Kidney (tissue), 22 donors: ENCODE measurements around the gene SPATA25. TPM values are rescaled to one million over a fixed set of nuclear protein-coding genes. Genes with fewer than 3 reads are reported as not detected.

ENCODE experiments used
- DNase-seq, 5 donors: peaks; one replicate each; pipeline ENCODE4 v3.0.0-alpha.2; 2013 to 2020
- FAIRE-seq: peaks from 2 replicates; lab custom pipeline; 2012; peaks lifted over from hg19 to GRCh38; lab: Jason Lieb, UNC
- H3K27ac ChIP-seq, 2 donors: one replicate each; pipeline ENCODE4 v1.7.0; 2013; ENCODE audit warnings: low read depth in 2 of 2, low read length in 2 of 2, inconsistent platforms in 1 of 2
- H3K27me3 ChIP-seq: one replicate; pipeline ENCODE4 v1.7.1; 2013; ENCODE audit warnings: low read length, inconsistent platforms; ENCODE audit not compliant: control insufficient read depth, insufficient read depth
- H3K36me3 ChIP-seq, 3 donors: one replicate each; pipeline versions ENCODE4 v1.7.0 to v1.7.1; 2013; ENCODE audit warnings: low read length in 3 of 3, control low read depth in 1 of 3, inconsistent platforms in 1 of 3; ENCODE audit not compliant: insufficient read depth in 3 of 3, control insufficient read depth in 2 of 3
- H3K4me1 ChIP-seq, 3 donors: one replicate each; pipeline versions ENCODE4 v1.7.0 to v1.7.1; 2013; ENCODE audit warnings: low read length in 3 of 3, inconsistent platforms in 1 of 3, low read depth in 1 of 3; ENCODE audit not compliant: control insufficient read depth in 2 of 3, insufficient read depth in 2 of 3
- H3K4me3 ChIP-seq, 3 donors: one replicate each; pipeline versions ENCODE4 v1.7.0 to v1.8.1; 2013; ENCODE audit warnings: low read length in 3 of 3, control low read depth in 1 of 3, inconsistent platforms in 1 of 3
- H3K9ac ChIP-seq, 3 donors: one replicate each; pipeline versions ENCODE4 v1.7.0 to v1.7.1; 2013; ENCODE audit warnings: low read length in 3 of 3, control low read depth in 1 of 3, inconsistent platforms in 1 of 3
- H3K9me3 ChIP-seq, 3 donors: one replicate each; pipeline versions ENCODE4 v1.7.0 to v1.7.1; 2013; ENCODE audit warnings: low read length in 3 of 3, control low read depth in 1 of 3, inconsistent platforms in 1 of 3; ENCODE audit not compliant: control insufficient read depth in 2 of 3, insufficient read depth in 1 of 3
- intact Hi-C: fragments of 100-400 bp; cut with DNase I; formaldehyde crosslinking; loops from one replicate; pipeline ENCODE4 v1.11.1; 2022
- long read RNA-seq, 10 donors: library from polyadenylated mRNA in 1 of 10; unstranded in 1 of 10; transcript quantifications; one replicate each; pipeline ENCODE4 v2.0.0 and lab custom pipeline, GENCODE V29; 2021 to 2026
- polyA plus RNA-seq: library from polyadenylated mRNA; stranded (reverse); fragments of 350-450 nt; fragmentation: Illumina TruSeq; extraction: RNeasy Lipid Tissue Mini Kit (QIAGEN cat#74804); gene quantifications from one replicate; pipeline ENCODE4 v1.2.3, GENCODE V29; 2014; ENCODE audit warnings: low read depth, low replicate concordance; ENCODE audit not compliant: insufficient read depth
- total RNA-seq: library from RNA; stranded (reverse); fragmentation: NEBNext Ultra II Directional; extraction: Animal tissue kit (Norgen Biotek cat#: 25700); gene quantifications from one replicate; pipeline ENCODE4 v1.2.1, GENCODE V29; 2021
- TF ChIP-seq, protein P1 (sequence below): IDR thresholded peaks from 3 replicates; pipeline ENCODE4 v1.5.1; 2012; ENCODE audit warnings: mild to moderate bottlenecking, moderate library complexity, borderline replicate concordance; ENCODE audit not compliant: insufficient read depth; ENCODE audit errors: extremely low read depth
- donor health status: control.
- donor health status: control.
- donor health status: control.
- donor health status: control.
- donor health status: control.
- donor health status: DM: yes; HTN: yes; CAD: no.
- donor health status: Normal renal cell carcinoma (clear cell type).

The SPATA25 gene, protein sequence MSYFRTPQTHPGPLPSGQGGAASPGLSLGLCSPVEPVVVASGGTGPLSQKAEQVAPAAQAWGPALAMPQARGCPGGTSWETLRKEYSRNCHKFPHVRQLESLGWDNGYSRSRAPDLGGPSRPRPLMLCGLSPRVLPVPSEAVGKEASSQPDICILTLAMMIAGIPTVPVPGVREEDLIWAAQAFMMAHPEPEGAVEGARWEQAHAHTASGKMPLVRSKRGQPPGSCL
- total RNA-seq = 6.7 TPM
- polyA plus RNA-seq = 6.7 TPM
- long read RNA-seq, donor 1, partial matches to known transcripts = 0 of 1 reads
- long read RNA-seq, donor 1, other reads (novel, unspliced or antisense) = 0 of 1 reads
- long read RNA-seq, donor 2 = 0 reads
- long read RNA-seq, donor 3 = 0 reads
- long read RNA-seq, donor 4 = 0 reads
- long read RNA-seq, donor 5 = 0 reads
- long read RNA-seq, donor 6 = 0 reads
- long read RNA-seq, donor 7, partial matches to known transcripts = 0 of 1 reads
- long read RNA-seq, donor 7, other reads (novel, unspliced or antisense) = 1 of 1 reads
- long read RNA-seq, donor 8 = 0 reads
- long read RNA-seq, donor 9 = 0 reads
- long read RNA-seq, donor 10 = 0 reads

DNA sequence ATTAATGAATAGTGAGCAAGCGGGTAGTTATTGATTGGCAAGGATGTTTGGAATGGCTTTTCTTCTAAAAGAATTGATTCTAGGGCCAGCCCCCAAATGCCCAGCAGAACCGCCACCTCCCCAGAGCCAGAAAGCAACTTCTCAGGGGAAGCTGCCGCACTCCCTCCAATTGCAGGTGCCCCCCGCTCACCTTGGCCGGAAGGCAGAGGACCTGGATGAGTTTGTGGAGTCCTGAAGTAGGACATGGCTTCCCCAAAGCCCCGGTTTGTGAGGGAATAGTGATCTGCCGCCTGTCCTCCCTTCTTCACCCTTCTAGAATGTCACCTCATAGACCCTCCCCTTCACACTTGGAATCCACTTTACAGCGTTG, at the start of gene SPATA25:
TSS of gene SPATA25 (minus strand) at position 277 of the 370 bp plus-strand sequence. CDS start at position 245, 32 bp downstream.
- Histone ChIP-seq H3K27ac (no peak within 1 kb of the TSS), H3K27me3 (no peaks in the 10 kb centered on the region), H3K4me3 (no peak within 1 kb of the TSS), H3K9ac (no peak within 1 kb of the TSS), H3K36me3 (peaks cover 4 to 20% (median 13%) of the 10 kb centered on the region in 3 donors), H3K9me3 (no peaks in the 10 kb centered on the region), H3K4me1 (peaks cover 0 to 27% (median 0%) of the 10 kb centered on the region in 3 donors)
- FAIRE-seq = no peak
- DNase-seq = peak in 1 of 5 donors; percentile 59
- TF ChIP-seq, protein P1, sequence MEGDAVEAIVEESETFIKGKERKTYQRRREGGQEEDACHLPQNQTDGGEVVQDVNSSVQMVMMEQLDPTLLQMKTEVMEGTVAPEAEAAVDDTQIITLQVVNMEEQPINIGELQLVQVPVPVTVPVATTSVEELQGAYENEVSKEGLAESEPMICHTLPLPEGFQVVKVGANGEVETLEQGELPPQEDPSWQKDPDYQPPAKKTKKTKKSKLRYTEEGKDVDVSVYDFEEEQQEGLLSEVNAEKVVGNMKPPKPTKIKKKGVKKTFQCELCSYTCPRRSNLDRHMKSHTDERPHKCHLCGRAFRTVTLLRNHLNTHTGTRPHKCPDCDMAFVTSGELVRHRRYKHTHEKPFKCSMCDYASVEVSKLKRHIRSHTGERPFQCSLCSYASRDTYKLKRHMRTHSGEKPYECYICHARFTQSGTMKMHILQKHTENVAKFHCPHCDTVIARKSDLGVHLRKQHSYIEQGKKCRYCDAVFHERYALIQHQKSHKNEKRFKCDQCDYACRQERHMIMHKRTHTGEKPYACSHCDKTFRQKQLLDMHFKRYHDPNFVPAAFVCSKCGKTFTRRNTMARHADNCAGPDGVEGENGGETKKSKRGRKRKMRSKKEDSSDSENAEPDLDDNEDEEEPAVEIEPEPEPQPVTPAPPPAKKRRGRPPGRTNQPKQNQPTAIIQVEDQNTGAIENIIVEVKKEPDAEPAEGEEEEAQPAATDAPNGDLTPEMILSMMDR = no peak
- intact Hi-C loops = no loop called here

GRCh38 chr20:45935416-45936046, 48.1 kb upstream of the SPATA25 start:
- peak overlapping the region; percentile 80 to 95 (median 84) for H3K9ac ChIP-seq
- TF ChIP-seq, protein P1 = no peak
- intact Hi-C loops = no loop called here
- no peak for DNase-seq
- no peaks in the 10 kb centered on the region for H3K27me3 ChIP-seq
- no peaks in the 10 kb centered on the region for H3K9me3 ChIP-seq
- H3K4me1 ChIP-seq = peaks cover 0 to 8% (median 5%) of the 10 kb centered on the region in 3 donors
- H3K27ac ChIP-seq = peak overlapping the region; percentile 85 to 87
- peak overlapping the region; percentile 87 to 95 (median 89) for H3K4me3 ChIP-seq
- no peak for FAIRE-seq
- H3K36me3 ChIP-seq = peaks cover 10 to 32% (median 23%) of the 10 kb centered on the region in 3 donors

GRCh38 chr20:45934586-45935415, 47.4 kb upstream of the SPATA25 start, which contains the start of gene PCIF1:
Gene PCIF1, plus strand, starts transcription at chr20:45934683. Its CDS starts 4,317 bp downstream, at chr20:45939000.
- no peaks in the 10 kb centered on the region for H3K9me3 ChIP-seq
- H3K36me3 ChIP-seq = peaks cover 9 to 24% (median 20%) of the 10 kb centered on the region in 3 donors
- intact Hi-C loops = no loop called here
- peak; percentile 99 for DNase-seq
- peak within 1 kb of the TSS; percentile 89 to 95 (median 94) for H3K4me3 ChIP-seq
- H3K4me1 ChIP-seq = peaks cover 0 to 8% (median 5%) of the 10 kb centered on the region in 3 donors
- FAIRE-seq = no peak
- peak within 1 kb of the TSS; percentile 99 to 100 for H3K27ac ChIP-seq
- TF ChIP-seq, protein P1 = peak; percentile 1
- no peaks in the 10 kb centered on the region for H3K27me3 ChIP-seq
- peak within 1 kb of the TSS; percentile 86 to 98 (median 90) for H3K9ac ChIP-seq
